GM18511 (cell line): ENCODE data around the gene HSPA12B.

ENCODE experiments used
- ATAC-seq: cut with Tn5 transposase; IDR thresholded peaks from one replicate; pipeline ENCODE4 v1.9.1; 2021; ENCODE audit warnings: mild to moderate bottlenecking, moderate library complexity; ENCODE audit not compliant: unreplicated experiment

The HSPA12B gene

GRCh38 chr20:3732327-3733118, at the start of gene HSPA12B:
HSPA12B (plus strand) TSS chr20:3732685; CDS start chr20:3738675, 5,990 bp downstream.
- no peak for ATAC-seq

GRCh38 chr20:3685341-3685740, 47.1 kb upstream of the HSPA12B start:
- ATAC-seq = no peak

GRCh38 chr20:3686421-3686820, 46.1 kb upstream of the HSPA12B start:
- no peak for ATAC-seq

GRCh38 chr20:3686867-3687321, 45.6 kb upstream of the HSPA12B start:
- ATAC-seq = no peak

- no peak for ATAC-seq
Measured at GRCh38 chr20:3687655-3688054, 44.8 kb upstream of the HSPA12B start.

GRCh38 chr20:3689978-3690377, 42.5 kb upstream of the HSPA12B start:
- no peak for ATAC-seq

- no peak for ATAC-seq
Measured at GRCh38 chr20:3690413-3690812, 42.1 kb upstream of the HSPA12B start.

- no peak for ATAC-seq
Measured at GRCh38 chr20:3691306-3691705, 41.2 kb upstream of the HSPA12B start.

GRCh38 chr20:3691897-3692296, 40.6 kb upstream of the HSPA12B start:
- no peak for ATAC-seq

- ATAC-seq = no peak
Measured at GRCh38 chr20:3692706-3693294, 39.7 kb upstream of the HSPA12B start.

- no peak for ATAC-seq
Measured at GRCh38 chr20:3693376-3693775, 39.1 kb upstream of the HSPA12B start.

- ATAC-seq = no peak
Measured at GRCh38 chr20:3694864-3695263, 37.6 kb upstream of the HSPA12B start.

- ATAC-seq = no peak
Measured at GRCh38 chr20:3696200-3696599, 36.3 kb upstream of the HSPA12B start.

- no peak for ATAC-seq
Measured at GRCh38 chr20:3696745-3697587, 35.5 kb upstream of the HSPA12B start.

GRCh38 chr20:3697588-3698305, 34.7 kb upstream of the HSPA12B start:
- ATAC-seq = no peak

GRCh38 chr20:3698591-3699001, 33.9 kb upstream of the HSPA12B start:
- no peak for ATAC-seq

GRCh38 chr20:3699037-3699436, 33.4 kb upstream of the HSPA12B start:
- ATAC-seq = no peak

- no peak for ATAC-seq
Measured at GRCh38 chr20:3701061-3701998, 31.2 kb upstream of the HSPA12B start.

GRCh38 chr20:3702611-3703391, 29.7 kb upstream of the HSPA12B start:
- ATAC-seq = no peak
